Measurements from ENCODE around the gene TASP1. TPM values are rescaled to one million over a fixed set of nuclear protein-coding genes. Genes with fewer than 3 reads are reported as not detected.
"Not testable (repeated sequence)": the region's sequence is repeated elsewhere in the genome, so short reads cannot be mapped to it uniquely, and the experiment has no call there.

Gene TASP1
- total RNA-seq, 1 experiment from 2014 or later = 5.3 TPM

GRCh38 chr20:13517831-13518230, 120.9 kb downstream of the TASP1 start:
- in situ Hi-C loops (cut with HindIII; ENCODE audit: low sequenced_read_pairs) = no loop called here
- no peak for DNase-seq (ENCODE audit: low spot score)

- no peak for DNase-seq (ENCODE audit: low spot score)
- in situ Hi-C loops (cut with HindIII; ENCODE audit: low sequenced_read_pairs) = no loop called here
Observed at GRCh38 chr20:13515796-13516558, 122.8 kb downstream of the TASP1 start.

- no peak for DNase-seq (ENCODE audit: low spot score)
- in situ Hi-C loops (cut with HindIII; ENCODE audit: low sequenced_read_pairs) = no loop called here
Observed at GRCh38 chr20:13515291-13515690, 123.4 kb downstream of the TASP1 start.

- in situ Hi-C loops (cut with HindIII; ENCODE audit: low sequenced_read_pairs) = no loop called here
- DNase-seq (ENCODE audit: low spot score) = no peak
Observed at GRCh38 chr20:13510837-13511488, 127.8 kb downstream of the TASP1 start.

GRCh38 chr20:13507646-13508045, 131.1 kb downstream of the TASP1 start:
- in situ Hi-C loops (cut with HindIII; ENCODE audit: low sequenced_read_pairs) = no loop called here
- DNase-seq (ENCODE audit: low spot score) = no peak

- DNase-seq (ENCODE audit: low spot score) = no peak
- in situ Hi-C loops (cut with HindIII; ENCODE audit: low sequenced_read_pairs) = no loop called here
Observed at GRCh38 chr20:13501500-13501899, 137.2 kb downstream of the TASP1 start.

GRCh38 chr20:13494019-13494418, 144.7 kb downstream of the TASP1 start:
- in situ Hi-C loops (cut with HindIII; ENCODE audit: low sequenced_read_pairs) = no loop called here
- no peak for DNase-seq (ENCODE audit: low spot score)

GRCh38 chr20:13493143-13493542, 145.6 kb downstream of the TASP1 start:
- in situ Hi-C loops (cut with HindIII; ENCODE audit: low sequenced_read_pairs) = no loop called here
- DNase-seq (ENCODE audit: low spot score) = no peak

GRCh38 chr20:13492001-13492481, 146.7 kb downstream of the TASP1 start:
- in situ Hi-C loops (cut with HindIII; ENCODE audit: low sequenced_read_pairs) = no loop called here
- no peak for DNase-seq (ENCODE audit: low spot score)

GRCh38 chr20:13487202-13487601, 151.5 kb downstream of the TASP1 start:
- no peak for DNase-seq (ENCODE audit: low spot score)
- in situ Hi-C loops (cut with HindIII; ENCODE audit: low sequenced_read_pairs) = no loop called here

- no peak for DNase-seq (ENCODE audit: low spot score)
- in situ Hi-C loops (cut with HindIII; ENCODE audit: low sequenced_read_pairs) = no loop called here
Observed at GRCh38 chr20:13486694-13487093, 152.0 kb downstream of the TASP1 start.

GRCh38 chr20:13485576-13485975, 153.2 kb downstream of the TASP1 start:
- no peak for DNase-seq (ENCODE audit: low spot score)
- in situ Hi-C loops (cut with HindIII; ENCODE audit: low sequenced_read_pairs) = no loop called here

GRCh38 chr20:13485019-13485418, 153.7 kb downstream of the TASP1 start:
- DNase-seq (ENCODE audit: low spot score); in situ Hi-C loops (cut with HindIII; ENCODE audit: low sequenced_read_pairs): not testable (repeated sequence)

GRCh38 chr20:13483472-13483871, 155.3 kb downstream of the TASP1 start:
- DNase-seq (ENCODE audit: low spot score); in situ Hi-C loops (cut with HindIII; ENCODE audit: low sequenced_read_pairs): not testable (repeated sequence)

- DNase-seq (ENCODE audit: low spot score) = no peak
- in situ Hi-C loops (cut with HindIII; ENCODE audit: low sequenced_read_pairs) = no loop called here
Observed at GRCh38 chr20:13478366-13478765, 160.4 kb downstream of the TASP1 start.

GRCh38 chr20:13474467-13474866, 164.3 kb downstream of the TASP1 start:
- in situ Hi-C loops (cut with HindIII; ENCODE audit: low sequenced_read_pairs) = no loop called here
- no peak for DNase-seq (ENCODE audit: low spot score)

GRCh38 chr20:13469262-13469661, 169.5 kb downstream of the TASP1 start:
- in situ Hi-C loops (cut with HindIII; ENCODE audit: low sequenced_read_pairs) = no loop called here
- DNase-seq (ENCODE audit: low spot score) = no peak

GRCh38 chr20:13468166-13468565, 170.6 kb downstream of the TASP1 start:
- in situ Hi-C loops (cut with HindIII; ENCODE audit: low sequenced_read_pairs) = no loop called here
- no peak for DNase-seq (ENCODE audit: low spot score)

GRCh38 chr20:13464702-13465101, 174.0 kb downstream of the TASP1 start:
- no peak for DNase-seq (ENCODE audit: low spot score)
- in situ Hi-C loops (cut with HindIII; ENCODE audit: low sequenced_read_pairs) = no loop called here

- no peak for DNase-seq (ENCODE audit: low spot score)
- in situ Hi-C loops (cut with HindIII; ENCODE audit: low sequenced_read_pairs) = no loop called here
Observed at GRCh38 chr20:13461849-13462458, 176.8 kb downstream of the TASP1 start.
